Measurements from ENCODE around the gene CACNA1I.

Gene CACNA1I

DNA sequence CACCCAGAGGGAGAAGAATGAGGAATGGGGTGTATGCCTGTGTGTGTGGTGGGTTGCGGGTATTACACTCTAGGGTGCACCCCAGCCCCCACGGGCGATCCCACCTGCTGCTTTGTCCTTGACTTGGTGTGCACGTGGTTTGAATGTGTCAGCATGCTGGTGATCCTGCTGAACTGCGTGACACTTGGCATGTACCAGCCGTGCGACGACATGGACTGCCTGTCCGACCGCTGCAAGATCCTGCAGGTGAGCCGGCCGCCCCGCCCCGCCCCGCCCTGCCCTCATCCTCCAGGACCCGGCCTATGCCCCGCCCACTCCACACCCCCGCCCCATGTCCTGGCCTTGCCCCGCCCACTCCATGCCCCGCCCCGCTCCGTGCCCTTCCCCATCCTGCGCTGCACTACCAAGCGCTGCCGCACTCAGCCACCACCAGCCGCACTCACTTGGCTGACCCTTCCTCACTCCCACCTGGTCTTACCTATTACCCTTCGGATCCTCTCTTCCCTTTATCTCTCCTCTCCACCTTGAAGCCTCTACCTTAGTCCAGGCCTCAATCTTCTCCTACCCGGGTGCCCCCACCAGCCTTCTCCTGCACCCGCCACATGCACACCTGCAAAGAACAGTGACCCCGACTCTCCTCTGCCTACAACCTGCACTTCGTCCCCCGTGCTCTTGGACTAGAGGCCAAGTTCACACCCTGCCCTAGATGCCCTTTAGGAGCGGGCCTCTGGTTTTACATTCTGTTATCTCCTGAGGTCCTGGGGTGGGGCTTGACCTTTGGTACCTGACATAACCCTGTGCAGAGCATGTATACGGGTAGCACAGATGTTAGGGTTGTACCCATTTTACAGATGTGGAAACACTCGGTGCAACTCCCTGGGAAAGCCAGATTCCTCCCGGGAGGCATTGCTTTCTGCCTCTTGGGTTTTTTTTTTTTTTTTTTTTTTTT is 27.7 kb downstream of the CACNA1I start:
- no peak for DNase-seq (ENCODE audit: low read depth)

DNA sequence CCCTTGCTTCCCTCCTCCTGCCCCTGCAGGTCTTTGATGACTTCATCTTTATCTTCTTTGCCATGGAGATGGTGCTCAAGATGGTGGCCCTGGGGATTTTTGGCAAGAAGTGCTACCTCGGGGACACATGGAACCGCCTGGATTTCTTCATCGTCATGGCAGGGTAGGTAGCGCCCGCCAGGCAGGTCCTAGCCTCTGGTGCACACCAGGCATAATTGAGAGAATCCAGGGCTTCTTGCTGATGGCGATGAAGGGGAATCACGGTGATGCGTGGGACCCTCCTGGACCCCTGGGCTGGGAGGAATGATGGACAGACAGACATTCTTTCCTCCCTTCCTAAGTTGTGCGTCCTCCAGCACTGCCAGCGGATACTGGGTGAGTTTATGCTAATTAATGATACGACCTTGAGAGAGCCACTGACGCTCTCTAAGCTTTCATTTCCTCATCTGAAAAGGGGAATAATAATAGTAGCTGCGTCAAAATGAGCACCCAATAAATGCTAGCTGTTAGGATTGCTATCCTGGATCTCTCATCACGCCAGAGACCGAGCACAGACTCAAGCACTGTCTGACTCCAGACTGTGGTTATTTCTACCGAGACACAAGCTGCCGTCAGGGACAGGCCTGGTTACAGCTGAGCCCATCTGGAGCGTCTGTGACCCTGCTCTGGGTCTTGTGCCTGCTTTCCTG is 30.1 kb downstream of the CACNA1I start:
- no peak for DNase-seq (ENCODE audit: low read depth)

DNA sequence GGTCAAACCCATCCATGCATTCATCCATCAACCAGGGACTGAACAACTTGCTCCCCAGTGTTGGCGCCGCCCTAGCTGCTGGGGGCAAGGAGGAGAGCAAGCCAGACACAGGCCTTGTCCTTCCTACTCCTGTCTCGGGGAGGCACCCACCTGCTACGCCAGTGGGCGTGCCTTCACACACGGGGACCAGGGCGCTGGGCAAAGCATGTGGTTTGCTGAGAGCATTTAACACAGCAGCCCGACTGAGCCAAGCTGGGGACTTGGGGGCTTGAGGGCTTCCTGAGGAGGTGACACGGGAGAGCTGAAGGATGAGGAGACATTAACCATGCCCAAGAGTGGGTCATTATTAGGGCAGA is 30.6 kb downstream of the CACNA1I start:
- DNase-seq (ENCODE audit: low read depth) = no peak

DNA sequence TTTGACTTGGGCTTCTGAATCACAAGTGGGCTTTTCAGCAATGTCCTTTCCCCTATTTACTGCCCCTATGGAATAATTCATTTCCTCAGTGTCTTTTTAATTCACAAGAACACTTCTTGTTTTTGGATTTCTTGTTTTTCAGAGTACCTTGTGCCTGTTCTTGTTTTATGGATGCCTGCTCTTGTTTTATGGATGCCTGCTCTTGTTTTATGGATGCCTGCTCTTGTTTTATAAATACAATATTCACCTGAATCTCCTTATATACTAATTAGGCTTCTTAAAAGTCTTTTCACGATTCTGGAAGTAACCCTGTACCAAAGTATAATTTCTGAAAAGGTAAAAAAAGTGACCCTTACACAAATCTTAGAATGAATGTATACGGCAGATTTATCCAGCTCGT is 32.8 kb downstream of the CACNA1I start:
- DNase-seq (ENCODE audit: low read depth) = no peak

DNA sequence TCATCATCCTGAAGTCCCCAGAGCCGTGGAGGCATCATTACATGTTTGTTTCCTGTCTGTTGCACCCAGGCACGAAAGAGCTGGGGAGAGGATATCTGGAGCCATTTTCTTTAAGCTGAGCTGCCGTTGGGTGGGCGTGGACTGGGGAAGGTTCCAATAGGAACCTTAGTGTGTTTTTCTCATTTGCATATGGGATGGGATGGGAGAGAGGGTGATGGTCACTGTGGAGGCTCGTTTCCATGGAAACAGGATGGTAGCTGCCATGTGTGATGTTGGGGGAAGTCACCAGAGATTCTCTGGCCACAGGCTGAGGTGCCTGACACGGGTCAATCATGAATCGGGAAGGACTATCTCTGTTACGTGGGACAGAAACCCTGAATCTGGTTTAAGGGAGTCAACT is 39.7 kb downstream of the CACNA1I start:
- DNase-seq (ENCODE audit: low read depth) = no peak

DNA sequence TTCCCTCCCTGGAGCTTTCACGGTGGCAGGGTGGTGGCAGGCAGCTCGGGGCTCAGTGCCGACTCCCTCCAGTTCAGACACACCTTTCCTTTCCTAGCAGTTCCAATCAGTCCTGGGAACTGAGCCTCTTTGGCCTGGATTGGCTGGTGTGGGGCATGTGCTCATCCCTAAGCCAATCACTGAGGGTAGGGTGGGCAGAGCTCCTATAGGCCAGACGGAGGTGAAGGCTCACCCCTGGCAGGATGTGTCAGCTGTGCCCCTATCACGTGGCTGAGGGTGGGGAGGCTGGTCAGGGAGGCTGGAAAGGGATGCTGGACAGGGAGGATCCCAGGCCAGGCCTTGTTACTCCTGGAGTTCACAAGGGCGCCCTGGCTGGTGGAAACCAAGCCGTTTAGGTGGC is 40.2 kb downstream of the CACNA1I start:
- no peak for DNase-seq (ENCODE audit: low read depth)

DNA sequence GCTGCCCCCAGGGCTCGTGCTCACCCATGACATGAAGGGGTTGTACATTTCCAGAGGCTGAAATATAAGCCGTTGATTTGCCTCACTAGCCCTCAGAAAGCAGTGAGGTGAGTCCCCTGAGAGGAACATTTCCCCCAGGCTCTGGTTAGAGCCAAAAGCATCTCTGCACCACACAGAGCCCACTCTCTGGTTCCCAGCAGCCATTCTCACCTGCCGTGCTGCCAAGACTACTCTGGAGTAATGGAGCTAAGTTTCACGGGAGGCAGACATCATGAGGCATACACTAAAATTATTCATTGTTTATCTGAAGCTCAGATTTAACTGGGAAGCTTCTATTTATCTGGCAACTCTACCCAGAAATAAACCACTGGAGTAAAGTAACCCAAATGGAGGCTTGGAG is 40.8 kb downstream of the CACNA1I start:
- DNase-seq (ENCODE audit: low read depth) = no peak

DNA sequence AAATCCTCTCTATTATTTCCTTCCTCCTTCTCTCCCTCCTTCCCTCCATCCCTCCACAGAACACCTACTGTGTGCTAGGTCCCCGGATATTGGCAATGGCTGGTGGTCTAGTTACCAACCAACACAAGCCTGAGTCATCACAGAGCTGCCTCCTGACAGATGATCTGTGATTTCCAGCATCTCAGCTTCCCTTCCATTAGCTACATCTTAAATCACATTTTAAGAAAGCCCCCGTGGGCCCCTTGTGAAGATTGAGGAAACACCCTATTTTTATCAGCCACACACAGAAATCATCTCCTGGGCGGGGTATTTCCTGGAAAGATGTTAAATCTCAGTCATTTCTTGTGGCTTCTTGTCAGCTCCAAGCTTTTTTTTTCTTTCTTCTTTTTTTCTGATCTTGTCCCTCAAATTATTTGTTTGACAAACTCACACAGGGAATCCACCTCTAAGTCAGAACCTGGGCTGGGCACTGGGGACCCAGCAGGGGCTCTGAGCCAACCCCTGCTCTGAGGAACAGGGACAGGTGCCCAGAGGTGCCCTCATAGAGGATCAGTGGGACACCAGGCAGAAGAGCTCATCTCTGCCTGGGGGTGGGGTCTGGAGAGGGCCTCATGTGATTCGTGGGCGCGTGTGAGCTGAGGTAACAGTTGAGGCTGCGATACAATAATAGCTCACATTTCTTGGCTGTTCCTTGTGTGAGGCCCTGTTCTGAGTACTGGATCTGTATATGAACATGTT is 42.4 kb downstream of the CACNA1I start:
- no peak for DNase-seq (ENCODE audit: low read depth)

DNA sequence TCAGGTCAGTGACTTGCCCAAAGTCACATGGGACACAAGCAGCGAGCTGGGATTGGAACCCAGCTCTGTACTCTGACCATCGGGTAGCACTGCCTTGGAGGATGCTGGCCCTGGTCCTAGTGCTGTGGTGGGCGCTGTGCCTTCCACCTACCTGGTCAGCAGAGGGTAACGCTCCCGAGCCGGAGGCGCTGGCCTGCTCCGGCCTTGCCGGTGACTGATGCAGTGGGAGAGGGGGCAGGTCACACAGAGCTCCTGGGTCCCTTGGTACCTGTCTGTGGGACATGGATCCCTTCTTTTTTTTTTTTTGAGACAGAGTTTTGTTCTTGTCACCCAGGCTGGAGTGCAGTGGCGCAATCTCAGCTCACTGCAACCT is 43.0 kb downstream of the CACNA1I start:
- no peak for DNase-seq (ENCODE audit: low read depth)

DNA sequence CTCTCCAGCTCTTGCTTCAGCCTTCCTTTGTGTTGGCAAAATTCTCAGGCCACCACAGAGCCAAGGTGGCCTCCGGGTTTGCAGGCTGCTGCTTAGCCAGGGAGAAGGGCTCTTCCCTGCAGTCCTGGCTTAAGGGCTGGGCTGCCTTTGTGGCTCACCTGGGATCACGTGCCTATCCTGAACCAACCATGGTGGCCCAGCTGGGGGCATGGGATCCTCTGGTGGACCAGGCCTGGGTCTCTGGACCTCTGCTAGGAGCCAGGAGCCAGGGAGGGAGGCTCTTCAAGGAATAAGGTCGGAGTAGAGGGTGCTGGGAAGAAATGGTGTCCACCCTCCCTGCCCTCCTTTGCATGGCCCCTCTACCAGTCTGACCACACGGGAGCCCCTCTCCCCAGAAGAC is 43.9 kb downstream of the CACNA1I start:
- DNase-seq (ENCODE audit: low read depth) = no peak

DNA sequence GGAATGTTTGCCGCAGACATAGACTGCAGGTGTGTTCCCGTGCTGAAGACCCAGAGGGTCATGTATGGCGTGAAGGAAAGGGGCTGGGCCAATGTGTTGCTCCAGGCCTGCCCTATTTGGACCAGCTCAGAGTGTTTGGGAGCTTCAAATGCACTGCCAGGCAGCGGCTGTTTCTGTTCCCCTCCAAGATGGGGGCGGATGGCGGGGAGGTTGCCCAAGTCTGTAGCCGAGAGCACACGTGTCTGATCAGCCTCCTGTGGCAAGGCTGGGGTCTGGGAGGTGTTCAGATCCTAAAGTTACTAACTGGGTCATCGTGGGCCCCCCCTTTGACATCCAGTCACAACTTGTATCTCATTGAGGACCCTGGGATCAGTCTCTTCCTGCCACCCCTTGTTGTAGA is 45.5 kb downstream of the CACNA1I start:
- DNase-seq (ENCODE audit: low read depth) = no peak

DNA sequence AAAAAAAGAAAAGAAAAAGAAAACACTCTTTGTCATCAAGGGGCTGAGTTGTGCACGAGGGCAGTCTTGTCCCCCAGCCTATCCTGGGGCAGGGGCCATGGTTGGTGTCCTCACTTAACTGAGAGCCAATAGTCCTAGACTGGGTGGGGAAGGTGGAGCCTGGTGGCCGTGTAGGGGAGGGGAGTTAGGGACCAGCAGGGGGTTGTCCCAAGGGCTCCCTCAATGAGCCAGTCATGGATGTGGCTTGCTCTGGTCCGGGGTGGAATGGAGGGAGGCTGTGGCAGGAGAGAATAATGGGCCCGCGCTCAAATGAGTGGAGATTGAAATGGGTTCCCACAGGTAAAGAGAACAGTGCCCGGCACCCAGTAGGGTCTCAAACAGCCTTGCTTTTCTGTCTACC is 46.2 kb downstream of the CACNA1I start:
- DNase-seq (ENCODE audit: low read depth) = no peak

DNA sequence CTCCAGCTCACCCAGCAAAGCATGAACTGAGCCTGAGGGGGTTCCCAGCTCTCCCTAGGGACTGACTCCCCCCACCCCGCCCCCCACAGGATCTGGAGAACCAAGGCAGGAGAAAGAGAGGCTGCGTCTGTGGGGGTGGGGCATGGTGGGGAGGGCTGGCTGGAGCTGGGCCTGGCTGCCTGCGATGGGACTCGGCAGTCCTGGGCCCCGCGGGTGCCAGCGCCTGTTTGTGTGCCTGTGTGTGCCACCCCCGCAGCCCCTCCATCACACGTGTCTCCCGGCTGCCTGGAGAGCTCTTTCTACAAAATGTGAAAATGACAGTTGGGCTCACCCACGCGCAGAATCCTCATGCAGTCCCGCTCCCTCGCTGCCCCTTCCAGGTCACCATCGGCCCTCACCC is 46.8 kb downstream of the CACNA1I start:
- no peak for DNase-seq (ENCODE audit: low read depth)

DNA sequence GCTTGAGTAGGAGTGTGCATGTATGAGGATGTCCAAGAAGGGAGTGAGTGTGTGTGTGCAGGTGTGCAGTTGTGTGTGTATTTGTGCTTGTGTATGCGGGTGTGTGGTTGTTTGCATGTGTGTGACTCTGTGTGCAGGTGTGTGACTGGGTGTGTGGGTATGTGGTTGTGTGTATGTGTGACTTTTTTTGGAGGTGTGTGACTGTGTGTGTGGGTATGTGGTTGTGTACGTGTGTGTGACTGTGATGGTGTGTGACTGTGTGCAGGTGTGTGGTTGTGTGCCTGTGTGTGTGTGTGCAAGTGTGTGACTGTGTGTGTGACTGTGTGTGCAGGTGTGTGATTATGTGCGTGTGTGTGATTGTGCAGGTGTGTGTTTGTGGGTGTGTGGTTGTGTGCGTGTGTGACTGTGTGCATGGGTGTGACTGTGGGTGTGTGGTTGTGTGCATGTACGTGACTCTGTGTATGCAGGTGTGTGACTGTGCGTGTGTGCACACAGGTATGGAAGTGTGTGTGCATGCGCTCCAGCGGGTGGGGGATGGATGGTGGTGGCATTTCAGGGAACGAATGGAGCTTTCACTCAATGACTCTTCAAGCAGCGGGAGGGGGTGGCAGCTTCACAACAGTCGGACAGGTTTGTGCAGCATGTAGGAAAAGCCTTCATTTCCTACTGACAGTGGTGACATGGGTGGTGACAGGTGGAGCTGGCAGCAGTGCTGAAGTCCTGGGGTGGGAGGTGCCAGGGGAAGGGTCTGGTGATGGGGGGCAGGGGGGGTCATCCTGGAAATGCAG is 47.6 kb downstream of the CACNA1I start:
- no peak for DNase-seq (ENCODE audit: low read depth)

DNA sequence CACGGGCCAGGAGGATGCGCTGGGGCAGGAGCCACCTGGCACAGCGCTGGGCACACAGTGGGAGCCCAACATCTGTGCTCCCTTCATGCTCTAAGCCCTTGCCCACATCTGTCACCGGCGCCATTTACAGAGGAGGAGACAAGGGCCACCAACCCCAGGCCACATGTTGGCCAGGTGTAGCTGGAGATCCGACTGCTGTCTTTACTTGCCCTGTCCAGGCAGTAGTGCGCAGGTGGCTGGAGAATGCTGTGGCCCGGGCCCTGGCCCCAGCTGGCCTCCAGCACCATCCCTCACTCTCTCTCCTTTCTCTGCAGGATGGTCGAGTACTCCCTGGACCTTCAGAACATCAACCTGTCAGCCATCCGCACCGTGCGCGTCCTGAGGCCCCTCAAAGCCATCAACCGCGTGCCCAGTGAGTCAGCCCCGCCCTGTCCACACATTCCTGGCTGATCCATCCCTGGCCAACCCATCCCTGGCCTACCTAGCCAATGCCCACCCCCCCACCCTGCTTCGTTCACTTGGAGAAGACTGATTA is 48.5 kb downstream of the CACNA1I start:
- DNase-seq (ENCODE audit: low read depth) = no peak

DNA sequence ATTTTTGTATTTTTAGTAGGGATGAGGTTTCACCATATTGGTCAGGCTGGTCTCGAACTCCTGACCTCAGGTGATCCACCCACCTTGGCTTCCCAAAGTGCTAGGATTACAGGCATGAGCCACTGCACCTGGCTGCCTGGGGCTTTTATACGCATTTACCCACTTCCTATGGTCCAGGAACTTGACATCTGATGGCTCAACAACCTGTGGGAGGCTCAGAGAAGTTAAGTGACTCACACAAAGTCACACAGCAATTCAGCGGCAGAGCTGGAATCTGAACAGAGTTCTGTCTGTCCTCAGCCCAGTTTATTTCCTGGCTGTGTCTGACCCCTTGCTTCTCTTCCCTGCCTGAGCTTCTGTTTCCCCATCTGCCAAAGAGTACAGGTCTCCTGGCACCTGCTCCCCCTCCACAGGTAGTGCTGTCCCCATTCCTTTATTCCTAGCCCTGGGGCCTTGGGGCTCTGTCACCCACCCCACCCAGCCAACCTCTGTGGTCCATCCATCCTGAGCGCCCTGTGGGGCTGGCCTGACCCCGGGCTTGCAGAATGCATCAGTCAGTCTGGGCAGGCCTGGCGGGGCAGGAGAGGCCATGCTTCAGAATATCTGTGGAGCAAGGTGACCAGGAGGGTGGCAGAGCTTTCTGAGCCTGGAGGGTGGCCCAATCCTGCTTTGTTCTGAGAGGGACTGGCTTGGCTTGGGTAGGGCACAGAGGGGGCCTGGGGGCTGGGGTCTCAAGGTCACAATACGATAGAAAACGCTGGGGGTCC is 50.6 kb downstream of the CACNA1I start:
- DNase-seq (ENCODE audit: low read depth) = no peak

DNA sequence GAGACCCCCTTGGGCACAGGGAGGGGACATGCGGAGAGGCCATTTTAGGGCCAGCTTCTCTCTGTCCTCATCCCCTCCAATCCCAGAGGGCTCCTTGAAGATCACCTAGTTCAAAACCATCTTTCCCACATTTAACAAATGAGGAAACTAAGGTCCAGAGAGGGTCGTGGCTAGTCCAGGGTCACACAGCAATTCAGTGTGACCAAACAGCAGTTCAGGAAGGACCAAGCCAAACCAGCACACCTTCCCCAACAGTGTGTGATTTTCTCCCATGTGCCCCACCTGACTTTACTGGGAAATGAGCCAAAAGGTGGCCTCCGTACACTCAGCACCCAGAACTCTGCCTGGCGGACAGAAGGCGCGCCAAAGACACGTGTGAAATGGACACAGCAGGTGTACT is 51.3 kb downstream of the CACNA1I start:
- DNase-seq (ENCODE audit: low read depth) = no peak

DNA sequence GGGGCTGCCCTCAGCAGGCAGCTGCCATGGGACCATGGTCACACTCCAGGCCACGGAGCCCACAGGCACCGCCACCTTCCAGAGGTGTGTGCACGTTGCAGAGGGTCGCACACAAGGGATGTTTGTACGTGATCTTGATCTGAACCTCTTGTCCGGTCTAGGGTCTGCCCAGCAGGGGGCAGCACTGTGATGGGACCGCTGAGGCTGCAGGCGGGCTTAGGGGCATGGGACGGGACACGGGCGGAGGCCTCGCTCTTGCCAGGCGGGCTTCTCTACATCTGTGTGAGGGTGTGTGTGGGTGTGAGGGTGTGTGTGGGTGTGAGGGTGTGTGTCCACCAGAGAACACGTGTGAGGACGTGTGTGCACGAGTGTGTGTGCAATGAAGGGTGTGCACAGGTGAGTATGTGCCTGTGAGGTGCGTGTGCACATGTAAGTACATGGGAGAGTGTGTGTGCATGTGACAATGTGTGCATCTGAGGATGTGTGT is 52.4 kb downstream of the CACNA1I start:
- no peak for DNase-seq (ENCODE audit: low read depth)

DNA sequence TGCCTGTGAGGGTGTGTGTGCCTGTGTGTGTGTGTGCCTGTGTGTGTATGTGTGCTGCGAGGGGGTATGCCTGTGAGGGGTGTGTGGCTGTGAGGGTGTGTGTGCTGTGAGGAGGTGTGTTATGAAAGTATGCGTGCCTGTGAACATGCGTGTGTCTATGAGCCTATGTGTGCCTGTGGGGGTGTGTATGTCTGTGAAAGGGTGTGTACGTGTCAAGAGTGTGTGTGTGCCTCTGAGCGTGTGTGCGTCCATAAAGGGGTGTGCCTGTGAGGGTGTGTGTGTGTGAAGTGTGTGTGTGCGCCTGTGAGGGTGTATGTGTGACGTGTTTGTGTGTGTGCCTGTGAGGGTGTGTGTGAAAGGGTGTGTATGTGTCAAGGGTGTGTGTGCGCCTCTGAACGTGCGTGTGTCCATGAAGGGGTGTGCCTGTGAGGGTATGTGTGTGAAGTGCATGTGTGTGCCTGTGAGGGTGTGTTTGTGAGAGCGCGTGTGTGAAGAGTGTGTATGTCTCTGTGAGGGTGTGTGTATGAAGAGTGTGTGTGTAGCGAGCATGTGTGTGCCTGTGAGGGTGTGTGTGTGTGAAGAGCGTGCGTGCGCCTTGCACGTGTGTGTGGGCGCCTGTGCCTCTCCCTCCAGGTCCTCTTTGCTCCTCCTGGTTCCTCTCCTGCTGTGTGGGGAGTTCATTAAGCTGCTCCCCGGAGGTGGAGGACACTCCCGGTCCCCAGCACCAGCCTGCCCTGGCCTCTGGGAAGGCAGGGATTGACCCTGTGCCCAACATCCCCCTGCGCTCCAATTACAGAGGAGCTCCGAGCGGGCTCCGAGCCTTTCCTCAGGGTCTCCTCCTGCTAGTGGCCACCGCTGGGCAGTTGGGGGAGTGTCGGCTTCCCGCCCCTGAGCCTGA is 53.3 kb downstream of the CACNA1I start:
- DNase-seq (ENCODE audit: low read depth) = no peak

DNA sequence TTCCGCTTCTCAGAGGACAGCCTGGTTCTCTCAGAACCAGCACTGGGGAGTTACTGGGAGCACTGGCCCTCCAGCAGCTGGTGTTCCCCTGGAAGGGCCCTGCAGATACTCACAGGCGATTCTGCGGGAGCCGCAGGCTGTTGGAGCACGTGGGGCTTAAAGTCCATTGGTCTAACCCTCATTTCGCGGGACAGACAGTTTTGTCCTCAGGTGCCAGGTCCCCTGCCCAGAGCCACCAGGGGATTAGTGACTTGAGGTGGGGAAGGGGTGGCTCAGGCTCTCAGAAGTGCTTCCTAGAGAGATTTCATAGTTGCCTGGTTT is 53.9 kb downstream of the CACNA1I start:
- DNase-seq (ENCODE audit: low read depth) = no peak
